SU-DHL-6 (cell line): Measurements from ENCODE around the gene CMTM7.

ENCODE experiments used
- H2AFZ ChIP-seq: fragments of 200-600 bp; sonication (generic); 2 replicates; pipeline ENCODE4 v1.6.1; 2014; ENCODE audit warnings: low read depth, mild to moderate bottlenecking, moderate library complexity, mixed read lengths, antibody characterized with exemption, low read length; ENCODE audit not compliant: severe bottlenecking
- H3F3A ChIP-seq: fragments of 200-600 bp; shearing (Covaris generic); 2 replicates; pipeline ENCODE4 v1.6.0; 2016; ENCODE audit warnings: antibody characterized with exemption, mild to moderate bottlenecking; ENCODE audit not compliant: insufficient read depth
- H3K27ac ChIP-seq: fragments of 200-600 bp; sonication (generic); 2 replicates; pipeline ENCODE4 v1.5.1; 2016; ENCODE audit warnings: low read depth, mild to moderate bottlenecking, low read length, moderate library complexity, mixed read lengths
- H3K27me3 ChIP-seq: fragments of 200-600 bp; sonication (generic), shearing (Covaris generic); 2 replicates; pipeline ENCODE4 v1.6.0; 2014; ENCODE audit warnings: mild to moderate bottlenecking, low read length
- H3K36me3 ChIP-seq: fragments of 200-600 bp; sonication (generic); 2 replicates; pipeline ENCODE4 v1.6.1; 2014; ENCODE audit warnings: mild to moderate bottlenecking, low read length, mixed read lengths
- H3K4me2 ChIP-seq: fragments of 300-600, 200-600 bp; shearing (Covaris generic), sonication (generic); 2 replicates; pipeline ENCODE4 v1.6.0; 2014; ENCODE audit warnings: low read length, low read depth, mild to moderate bottlenecking; ENCODE audit not compliant: poor library complexity, severe bottlenecking
- H3K4me3 ChIP-seq: fragments of 200-600 bp; sonication (generic); 2 replicates; pipeline ENCODE4 v1.5.1; 2014; ENCODE audit warnings: antibody characterized with exemption, low read length, mild to moderate bottlenecking, mixed read lengths; ENCODE audit not compliant: insufficient read depth, poor library complexity, severe bottlenecking
- H3K79me2 ChIP-seq: fragments of 200-600 bp; sonication (generic); 2 replicates; pipeline ENCODE4 v1.6.1; 2014; ENCODE audit warnings: mild to moderate bottlenecking, low read length, moderate library complexity; ENCODE audit not compliant: insufficient read depth
- H3K9ac ChIP-seq: fragments of 200-600 bp; sonication (generic); 2 replicates; pipeline ENCODE4 v1.7.0; 2014; ENCODE audit warnings: mild to moderate bottlenecking, low read length
- H3K9me2 ChIP-seq: fragments of 200-600 bp; sonication (generic); replicated peaks from 2 replicates; pipeline ENCODE4 v1.6.1; 2014; ENCODE audit warnings: low read length; ENCODE audit not compliant: insufficient read depth
- H3K9me3 ChIP-seq: fragments of 200-600 bp; sonication (generic); 2 replicates; pipeline ENCODE4 v1.6.1; 2014; ENCODE audit warnings: low read length, mixed read lengths; ENCODE audit not compliant: insufficient read depth
- H4K20me1 ChIP-seq: fragments of 200-600 bp; sonication (generic); 2 replicates; pipeline ENCODE4 v1.6.1; 2014; ENCODE audit warnings: low read depth, mild to moderate bottlenecking, antibody characterized with exemption, low read length, moderate library complexity, mixed read lengths
- CTCF ChIP-seq: fragments of 200-600 bp; sonication (generic); IDR thresholded peaks from one replicate; pipeline ENCODE4 v1.5.1; 2017; ENCODE audit warnings: antibody characterized with exemption, mild to moderate bottlenecking, low read length, moderate library complexity; ENCODE audit not compliant: insufficient read depth, poor library complexity, severe bottlenecking
- EZH2phosphoT487 ChIP-seq: fragments of 200-600 bp; sonication (generic), shearing (Covaris generic); conservative IDR thresholded peaks from 2 replicates; pipeline ENCODE4 v1.6.1; 2018; ENCODE audit warnings: mild to moderate bottlenecking, antibody characterized with exemption, low read length, moderate library complexity, mixed read lengths

The CMTM7 gene

GRCh38 chr3:32375596-32375930, 16.1 kb upstream of the CMTM7 start:
- Histone ChIP-seq H2AFZ (no peak overlapping the region), H3K27ac (no peak overlapping the region), H3K4me3 (no peak overlapping the region), H3K36me3 (no peaks in the 10 kb centered on the region), H3K79me2 (no peaks in the 10 kb centered on the region), H3K4me2 (no peak overlapping the region), H3K9ac (no peak overlapping the region), H3F3A (no peaks in the 10 kb centered on the region), H3K9me2 (no peaks in the 10 kb centered on the region), H4K20me1 (no peaks in the 10 kb centered on the region), H3K9me3 (no peaks in the 10 kb centered on the region), H3K27me3 (no peaks in the 10 kb centered on the region)
- TF ChIP-seq CTCF (no peak), EZH2phosphoT487 (no peak)

GRCh38 chr3:32376115-32376514, 15.5 kb upstream of the CMTM7 start:
- H3F3A ChIP-seq, result no peaks in the 10 kb centered on the region
- H2AFZ ChIP-seq, result no peak overlapping the region
- H3K9me3 ChIP-seq, result no peaks in the 10 kb centered on the region
- no peaks in the 10 kb centered on the region for H3K9me2 ChIP-seq
- no peaks in the 10 kb centered on the region for H3K79me2 ChIP-seq
- no peak overlapping the region for H3K9ac ChIP-seq
- no peaks in the 10 kb centered on the region for H4K20me1 ChIP-seq
- no peak for TF ChIP-seq EZH2phosphoT487
- TF ChIP-seq CTCF, result no peak
- H3K4me2 ChIP-seq, result no peak overlapping the region
- no peak overlapping the region for H3K4me3 ChIP-seq
- no peaks in the 10 kb centered on the region for H3K36me3 ChIP-seq
- H3K27me3 ChIP-seq, result no peaks in the 10 kb centered on the region
- no peak overlapping the region for H3K27ac ChIP-seq

- Histone ChIP-seq H3K4me2 (no peak overlapping the region), H3K9ac (no peak overlapping the region), H4K20me1 (no peaks in the 10 kb centered on the region), H3K9me3 (no peaks in the 10 kb centered on the region), H3K79me2 (no peaks in the 10 kb centered on the region), H3K4me3 (no peak overlapping the region), H3K9me2 (no peaks in the 10 kb centered on the region), H3K27ac (no peak overlapping the region), H3K27me3 (no peaks in the 10 kb centered on the region), H3K36me3 (no peaks in the 10 kb centered on the region), H2AFZ (no peak overlapping the region), H3F3A (no peaks in the 10 kb centered on the region)
- no peak for TF ChIP-seq EZH2phosphoT487
- no peak for TF ChIP-seq CTCF
Measured at GRCh38 chr3:32379831-32380500, 11.7 kb upstream of the CMTM7 start.
